ENCODE data around the gene ASAP2. TPM values are rescaled to one million over a fixed set of nuclear protein-coding genes. Genes with fewer than 3 reads are reported as not detected.
A peak's percentile ranks its signal among the peaks of the same experiment; 100 is the strongest.

The ASAP2 gene
- total RNA-seq, 6 donors from 2014 or later = 20.4 to 26.0 (median 23.4) TPM

DNA sequence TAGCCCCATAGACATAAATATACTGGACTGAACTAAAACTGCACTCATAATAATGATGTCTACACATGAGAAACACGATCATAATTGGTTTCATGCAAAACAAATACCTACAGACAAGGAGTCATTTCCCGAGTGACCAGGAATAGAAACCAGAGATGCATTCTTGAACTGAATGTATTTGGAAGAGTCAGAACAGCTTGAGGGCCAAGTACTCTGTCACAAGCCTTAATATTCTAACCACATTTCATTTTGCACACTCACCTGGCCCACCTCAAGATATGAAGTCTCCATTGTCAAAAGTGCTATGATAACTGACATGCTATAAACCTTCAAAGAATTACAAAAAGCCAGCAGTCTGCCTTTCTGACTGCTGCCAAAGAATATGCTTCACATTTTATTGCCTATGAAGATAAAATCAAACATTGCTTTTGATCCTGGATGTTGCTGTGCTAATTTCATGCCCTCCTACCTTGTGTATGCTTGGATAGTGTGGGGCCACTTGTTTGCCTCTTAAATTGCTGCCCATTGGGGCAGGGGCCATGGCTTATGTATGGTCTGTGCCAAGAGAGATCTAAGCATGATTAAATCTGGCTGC, 18.9 kb upstream of the ASAP2 start:
- no peaks in the 10 kb centered on the region for H3K36me3 ChIP-seq
- H3K9me3 ChIP-seq = no peaks in the 10 kb centered on the region
- peaks cover 8 to 18% (median 14%) of the 10 kb centered on the region in 4 donors for H3K4me1 ChIP-seq
- ATAC-seq (ENCODE audit: low FRiP score in 2 of 2) (no peak), DNase-seq (no peak)
- H3K27ac ChIP-seq = no peak overlapping the region
- no peaks in the 10 kb centered on the region for H3K27me3 ChIP-seq
- 80 to 82% methylated on average over 2 of the region's 2 CpGs for WGBS, 2 donors
- H3K4me3 ChIP-seq = no peak overlapping the region
- TF ChIP-seq, protein P1, sequence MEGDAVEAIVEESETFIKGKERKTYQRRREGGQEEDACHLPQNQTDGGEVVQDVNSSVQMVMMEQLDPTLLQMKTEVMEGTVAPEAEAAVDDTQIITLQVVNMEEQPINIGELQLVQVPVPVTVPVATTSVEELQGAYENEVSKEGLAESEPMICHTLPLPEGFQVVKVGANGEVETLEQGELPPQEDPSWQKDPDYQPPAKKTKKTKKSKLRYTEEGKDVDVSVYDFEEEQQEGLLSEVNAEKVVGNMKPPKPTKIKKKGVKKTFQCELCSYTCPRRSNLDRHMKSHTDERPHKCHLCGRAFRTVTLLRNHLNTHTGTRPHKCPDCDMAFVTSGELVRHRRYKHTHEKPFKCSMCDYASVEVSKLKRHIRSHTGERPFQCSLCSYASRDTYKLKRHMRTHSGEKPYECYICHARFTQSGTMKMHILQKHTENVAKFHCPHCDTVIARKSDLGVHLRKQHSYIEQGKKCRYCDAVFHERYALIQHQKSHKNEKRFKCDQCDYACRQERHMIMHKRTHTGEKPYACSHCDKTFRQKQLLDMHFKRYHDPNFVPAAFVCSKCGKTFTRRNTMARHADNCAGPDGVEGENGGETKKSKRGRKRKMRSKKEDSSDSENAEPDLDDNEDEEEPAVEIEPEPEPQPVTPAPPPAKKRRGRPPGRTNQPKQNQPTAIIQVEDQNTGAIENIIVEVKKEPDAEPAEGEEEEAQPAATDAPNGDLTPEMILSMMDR (IDR thresholded peaks at IDR 0.05) = no peak
- TF ChIP-seq EP300 (IDR thresholded peaks at IDR 0.05) (no peak), POLR2A (IDR thresholded peaks at IDR 0.05) (no peak), POLR2AphosphoS5 (IDR thresholded peaks at IDR 0.05) (no peak)

DNA sequence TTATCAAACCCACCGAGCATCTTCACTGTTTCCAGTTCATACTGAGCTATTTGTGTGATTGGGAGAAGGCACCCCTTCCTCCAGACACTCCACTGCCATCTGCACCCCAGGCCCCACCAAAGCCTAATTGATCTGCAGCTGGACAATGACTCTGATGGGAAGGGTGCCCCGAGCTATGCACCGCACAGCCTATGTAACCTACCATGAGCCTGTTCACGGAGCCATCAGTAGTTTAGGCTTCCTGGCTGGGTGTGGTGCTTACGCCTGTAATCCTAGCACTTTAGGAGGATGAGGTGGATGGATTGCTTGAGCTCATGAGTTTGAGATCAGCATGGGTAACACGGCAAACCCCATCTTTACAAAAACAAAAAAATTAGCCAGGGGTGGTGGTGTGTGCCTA, 17.8 kb upstream of the ASAP2 start:
- 73 to 97% methylated on average over 4 to 6 of the region's 6 CpGs for WGBS, 2 donors

DNA sequence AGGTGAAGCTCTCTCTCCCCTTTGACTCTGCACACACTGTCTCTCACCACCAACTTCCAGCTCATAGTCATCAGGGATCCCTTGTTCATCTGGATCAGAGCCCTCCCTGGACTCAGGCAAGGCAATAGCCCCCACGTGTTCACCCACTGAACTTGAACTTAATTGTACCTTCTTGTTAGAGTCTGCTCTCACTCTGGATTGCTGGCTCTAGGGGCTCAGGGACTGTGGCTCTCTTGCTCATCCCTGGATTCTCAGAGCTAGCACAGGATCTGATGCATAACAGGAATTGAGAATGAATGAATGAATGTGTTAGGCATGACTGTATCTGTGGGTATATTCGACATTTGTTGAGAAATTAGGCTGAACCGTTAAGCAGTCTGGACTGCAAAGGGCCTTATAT, 16.7 kb upstream of the ASAP2 start:
- Histone ChIP-seq H3K36me3 (no peaks in the 10 kb centered on the region), H3K4me1 (peaks cover 8 to 18% (median 14%) of the 10 kb centered on the region in 4 donors), H3K27ac (no peak overlapping the region), H3K4me3 (no peak overlapping the region), H3K27me3 (no peaks in the 10 kb centered on the region), H3K9me3 (no peaks in the 10 kb centered on the region)
- DNase-seq (no peak), ATAC-seq (ENCODE audit: low FRiP score in 2 of 2) (no peak)
- WGBS, 2 donors = 67 to 95% methylated on average over 3 of the region's 3 CpGs
- no peak for TF ChIP-seq EP300 (IDR thresholded peaks at IDR 0.05)
- TF ChIP-seq POLR2A (IDR thresholded peaks at IDR 0.05) = no peak
- no peak for TF ChIP-seq POLR2AphosphoS5 (IDR thresholded peaks at IDR 0.05)
- TF ChIP-seq, protein P1 (IDR thresholded peaks at IDR 0.05) = no peak

More for the DNA sequence above, 17.8 kb upstream of the ASAP2 start:
- no peaks in the 10 kb centered on the region for H3K36me3 ChIP-seq
- H3K27ac ChIP-seq = no peak overlapping the region
- TF ChIP-seq POLR2AphosphoS5 (IDR thresholded peaks at IDR 0.05) (no peak), EP300 (IDR thresholded peaks at IDR 0.05) (no peak), POLR2A (IDR thresholded peaks at IDR 0.05) (no peak)
- TF ChIP-seq, protein P1 (IDR thresholded peaks at IDR 0.05) = no peak
- DNase-seq (no peak), ATAC-seq (ENCODE audit: low FRiP score in 2 of 2) (no peak)
- peaks cover 8 to 18% (median 14%) of the 10 kb centered on the region in 4 donors for H3K4me1 ChIP-seq
- H3K4me3 ChIP-seq = no peak overlapping the region
- no peaks in the 10 kb centered on the region for H3K27me3 ChIP-seq
- no peaks in the 10 kb centered on the region for H3K9me3 ChIP-seq

DNA sequence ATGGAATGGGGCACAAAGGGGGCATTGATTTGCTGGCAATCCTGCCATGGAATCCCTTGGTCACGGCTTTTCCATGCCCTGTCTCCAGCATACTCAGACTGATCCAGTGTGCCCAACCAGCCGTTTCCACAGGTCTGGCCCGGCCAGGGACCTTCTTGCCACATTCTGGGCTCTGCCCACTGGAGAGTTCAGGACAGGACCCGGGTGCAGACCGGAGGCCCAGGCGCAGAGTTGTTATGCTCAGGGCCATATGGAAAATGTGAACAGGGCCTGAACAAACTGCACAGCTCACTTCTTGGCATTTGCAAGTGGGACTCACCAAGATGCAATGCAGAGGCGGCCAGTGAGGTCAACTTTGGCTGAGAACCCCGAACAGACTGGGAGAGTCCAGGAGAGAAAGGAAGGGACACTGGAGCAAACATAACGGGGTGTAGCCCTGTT, 15.6 kb upstream of the ASAP2 start:
- no peaks in the 10 kb centered on the region for H3K36me3 ChIP-seq
- ATAC-seq (ENCODE audit: low FRiP score in 2 of 2) (peak; percentile 88), DNase-seq (peak in 1 of 2 donors; percentile 53)
- H3K4me1 ChIP-seq = peaks cover 8 to 18% (median 14%) of the 10 kb centered on the region in 4 donors
- H3K9me3 ChIP-seq = no peaks in the 10 kb centered on the region
- H3K27me3 ChIP-seq = no peaks in the 10 kb centered on the region
- H3K27ac ChIP-seq = peak overlapping the region; percentile 54 to 64 (median 62)
- TF ChIP-seq, protein P1 (IDR thresholded peaks at IDR 0.05) = no peak
- peak in 1 of 2 donors; percentile 26 for TF ChIP-seq POLR2AphosphoS5 (IDR thresholded peaks at IDR 0.05)
- no peak overlapping the region for H3K4me3 ChIP-seq
- 38 to 53% methylated on average over 6 to 9 of the region's 9 CpGs for WGBS, 2 donors

DNA sequence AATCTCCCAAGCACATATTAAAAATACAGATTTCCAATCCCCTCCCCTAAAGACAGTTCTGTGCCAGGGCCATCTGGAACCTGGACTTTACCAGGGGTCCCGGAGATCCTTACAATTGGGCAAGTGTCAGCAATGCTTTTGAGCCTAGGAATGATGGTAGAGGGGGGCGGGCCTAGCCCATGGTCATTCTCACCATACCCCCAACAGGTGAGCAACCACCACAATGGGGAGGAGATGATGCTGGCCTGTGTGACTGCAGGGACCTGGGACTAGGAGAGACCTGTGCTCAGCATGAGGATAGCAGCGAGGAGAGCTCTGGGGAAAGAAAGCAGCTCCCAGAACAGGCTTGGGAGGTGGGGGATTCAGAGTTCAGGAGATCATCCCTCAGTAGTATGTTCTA, 13.9 kb upstream of the ASAP2 start:
- H3K27ac ChIP-seq = peak overlapping the region; percentile 11 to 64 (median 57)
- DNase-seq (no peak), ATAC-seq (ENCODE audit: low FRiP score in 2 of 2) (no peak)
- no peaks in the 10 kb centered on the region for H3K36me3 ChIP-seq
- H3K9me3 ChIP-seq = no peaks in the 10 kb centered on the region
- H3K27me3 ChIP-seq = no peaks in the 10 kb centered on the region
- no peak overlapping the region for H3K4me3 ChIP-seq
- TF ChIP-seq POLR2A (IDR thresholded peaks at IDR 0.05) (no peak), POLR2AphosphoS5 (IDR thresholded peaks at IDR 0.05) (no peak), EP300 (IDR thresholded peaks at IDR 0.05) (no peak)
- TF ChIP-seq, protein P1 (IDR thresholded peaks at IDR 0.05) = no peak
- WGBS, 2 donors = 98 to 100% methylated on average over 3 of the region's 3 CpGs
- peaks cover 8 to 18% (median 14%) of the 10 kb centered on the region in 4 donors for H3K4me1 ChIP-seq
